GM19035 (cell line): ENCODE results near the gene TSPEAR.

ENCODE experiments used
- ATAC-seq: cut with Tn5 transposase; IDR thresholded peaks from one replicate; pipeline ENCODE4 v1.9.1; 2021; ENCODE audit not compliant: unreplicated experiment

Gene TSPEAR

GRCh38 chr21:44533121-44533890 lies 178.1 kb downstream of the TSPEAR start:
- ATAC-seq = no peak

GRCh38 chr21:44532712-44533111 lies 178.7 kb downstream of the TSPEAR start:
- no peak for ATAC-seq

GRCh38 chr21:44531606-44532564 lies 179.5 kb downstream of the TSPEAR start:
- no peak for ATAC-seq

- no peak for ATAC-seq
These were observed 180.3 kb downstream of the TSPEAR start for GRCh38 chr21:44530903-44531605.

GRCh38 chr21:44530221-44530902 lies 181.0 kb downstream of the TSPEAR start:
- no peak for ATAC-seq

- no peak for ATAC-seq
These were observed 181.8 kb downstream of the TSPEAR start for GRCh38 chr21:44529503-44530125.

GRCh38 chr21:44529011-44529421 lies 182.4 kb downstream of the TSPEAR start:
- no peak for ATAC-seq

- no peak for ATAC-seq
These were observed 182.8 kb downstream of the TSPEAR start for GRCh38 chr21:44528634-44528995.

GRCh38 chr21:44527983-44528633 lies 183.3 kb downstream of the TSPEAR start:
- ATAC-seq = no peak

GRCh38 chr21:44527156-44527982 lies 184.0 kb downstream of the TSPEAR start:
- no peak for ATAC-seq

- no peak for ATAC-seq
These were observed 185.0 kb downstream of the TSPEAR start for GRCh38 chr21:44526096-44526997.

GRCh38 chr21:44525391-44526095 lies 185.8 kb downstream of the TSPEAR start:
- no peak for ATAC-seq

GRCh38 chr21:44524414-44525371 lies 186.7 kb downstream of the TSPEAR start:
- no peak for ATAC-seq

GRCh38 chr21:44523567-44524413 lies 187.6 kb downstream of the TSPEAR start:
- no peak for ATAC-seq

- no peak for ATAC-seq
These were observed 188.6 kb downstream of the TSPEAR start for GRCh38 chr21:44522753-44523204.
